ENCODE results near the gene CFAP43. TPM values are rescaled to one million over a fixed set of nuclear protein-coding genes. Genes with fewer than 3 reads are reported as not detected.

Gene CFAP43
- total and polyA plus RNA-seq, 9 of the 15 experiments (the other 6 are each of a cell fraction or from before 2014, with no cell fraction given) = 0.07 to 0.86 (median 0.11) TPM; not detected in 1

DNA sequence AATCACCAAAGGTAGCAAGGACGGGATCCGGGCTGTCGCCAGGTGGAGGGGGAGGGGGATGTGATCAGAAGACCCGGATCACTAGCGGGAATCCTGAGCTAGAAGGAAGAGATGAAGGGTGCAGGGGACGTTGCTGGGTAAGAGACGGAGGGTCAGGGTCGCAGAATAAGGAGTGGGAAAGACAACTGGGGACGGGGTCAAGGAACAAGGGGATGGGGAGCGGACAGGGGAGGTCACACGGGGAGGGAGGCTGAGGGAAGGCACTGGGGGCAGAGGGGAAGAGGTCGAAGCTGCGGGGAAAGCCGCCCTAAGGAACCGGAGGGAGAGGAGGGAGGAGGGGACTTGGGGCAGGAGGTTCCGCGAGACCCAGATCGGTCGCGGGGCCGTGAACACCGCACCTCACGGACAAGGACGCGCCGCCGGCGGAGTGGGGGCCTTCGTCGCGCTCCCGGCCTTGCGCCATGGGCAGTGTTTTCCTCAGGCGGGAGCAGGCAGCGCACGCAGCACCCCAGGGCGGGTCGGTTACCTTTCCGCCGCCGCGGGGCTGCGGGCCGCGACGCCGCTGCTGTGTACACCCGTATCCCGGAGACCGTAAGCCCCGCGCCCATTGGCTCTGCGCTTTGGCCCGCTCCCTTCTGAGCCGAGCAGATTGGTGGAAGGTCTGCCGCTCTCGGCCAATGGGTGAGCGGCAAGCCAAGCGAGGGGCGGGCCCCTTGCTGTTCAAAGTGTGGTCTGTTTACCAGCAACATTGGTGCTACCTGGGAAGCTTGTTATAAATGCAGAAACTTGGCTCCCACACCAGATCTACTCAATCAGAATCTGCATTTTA is at the start of gene CFAP43 (continued):
- TF ChIP-seq ZNF592 (IDR thresholded peaks at IDR 0.05) (no peak), STAG1 (CRISPR knock-in tag; IDR thresholded peaks at IDR 0.05; ENCODE audit: borderline replicate concordance) (no peak), KLF16 (IDR thresholded peaks at IDR 0.05) (no peak), RHOXF2B (CRISPR knock-in tag; conservative IDR thresholded peaks at IDR 0.05) (no peak), SMAD4 (CRISPR knock-in tag; conservative IDR thresholded peaks at IDR 0.05) (no peak), E2F4 (CRISPR knock-in tag; IDR thresholded peaks at IDR 0.05; ENCODE audit: low read depth) (no peak), ZNF436 (CRISPR knock-in tag; IDR thresholded peaks at IDR 0.05) (no peak), ZNF830 (CRISPR knock-in tag; IDR thresholded peaks at IDR 0.05) (no peak), IRF2 (CRISPR knock-in tag; IDR thresholded peaks at IDR 0.05) (no peak), COPS2 (conservative IDR thresholded peaks at IDR 0.05) (no peak), POLR2H (tag; IDR thresholded peaks at IDR 0.05; ENCODE audit: low read depth) (no peak), RBFOX2 (IDR thresholded peaks at IDR 0.05; ENCODE audit: low read depth, low read length) (peak; percentile 77), GATAD2A (IDR thresholded peaks at IDR 0.05) (no peak), ZNF316 (IDR thresholded peaks at IDR 0.05) (no peak), KAT2B (IDR thresholded peaks at IDR 0.05; ENCODE audit: low read depth, low read length) (no peak), SMARCA4 (IDR thresholded peaks at IDR 0.05) (no peak), SMARCC2 (IDR thresholded peaks at IDR 0.05; ENCODE audit: low read depth) (no peak), ZNF780A (CRISPR knock-in tag; IDR thresholded peaks at IDR 0.05) (no peak), DIDO1 (tag; IDR thresholded peaks at IDR 0.05; ENCODE audit: low read depth) (no peak), ZNF23 (CRISPR knock-in tag; IDR thresholded peaks at IDR 0.05) (no peak), CHD4 (IDR thresholded peaks at IDR 0.05; ENCODE audit: insufficient read depth, insufficient replicate concordance, low read depth, low read length, poor library complexity, severe bottlenecking) (no peak), HMG20A (CRISPR knock-in tag; conservative IDR thresholded peaks at IDR 0.05) (no peak), ZBTB2 (IDR thresholded peaks at IDR 0.05) (peak; percentile 47; the same call in 1 of the 2 replicates)
